HepG2 (cell line): ENCODE measurements around the gene DDX6.
"Not testable (repeated sequence)": the region's sequence is repeated elsewhere in the genome, so short reads cannot be mapped to it uniquely, and the experiment has no call there.

Experiments
- ATAD3A ChIP-seq: sonication (generic); formaldehyde crosslinking; IDR thresholded peaks from 2 replicates; pipeline ENCODE4 v1.4.0; 2020; ENCODE audit warnings: missing genetic modification reagents
- ETV5 ChIP-seq: IDR thresholded peaks from 2 replicates; pipeline ENCODE4 v1.6.1; 2018; ENCODE audit warnings: missing biosample characterization, missing genetic modification reagents, inconsistent platforms, borderline replicate concordance
- EZH2 ChIP-seq: conservative IDR thresholded peaks from 2 replicates; pipeline ENCODE4 v1.6.1; 2012; ENCODE audit warnings: mild to moderate bottlenecking, low read depth, low read length, moderate library complexity
- MAZ ChIP-seq, 2 experiments: sonication (generic) in 1 of 2; formaldehyde crosslinking in 1 of 2; IDR thresholded peaks; 2 replicates each; pipeline versions ENCODE4 v1.5.0 to v1.6.1; 2012 to 2020; ENCODE audit warnings: low read depth in 2 of 2, mild to moderate bottlenecking in 2 of 2, borderline replicate concordance in 1 of 2, improper control_type of control experiment in 1 of 2, low read length in 1 of 2, missing genetic modification reagents in 1 of 2, moderate library complexity in 1 of 2
- NFIC ChIP-seq: IDR thresholded peaks from 2 replicates; pipeline ENCODE4 v1.6.1; 2012; ENCODE audit warnings: mild to moderate bottlenecking, low read length, inconsistent platforms
- POLR2A ChIP-seq, 2 experiments: IDR thresholded peaks; 2 replicates each; pipeline ENCODE4 v1.6.1; 2011; ENCODE audit warnings: low read depth in 2 of 2, low read length in 2 of 2, mild to moderate bottlenecking in 1 of 2, moderate library complexity in 1 of 2; ENCODE audit not compliant: insufficient read depth in 1 of 2
- RXRA ChIP-seq: sonication (generic); formaldehyde crosslinking; IDR thresholded peaks from 2 replicates; pipeline ENCODE4 v1.5.1; 2020; ENCODE audit warnings: missing genetic modification reagents
- SMYD3 ChIP-seq: sonication (generic); formaldehyde crosslinking; IDR thresholded peaks from 2 replicates; pipeline ENCODE4 v1.8.1; 2023; ENCODE audit warnings: mild to moderate bottlenecking, missing genetic modification reagents
- ZBTB33 ChIP-seq: sonication (generic); formaldehyde crosslinking; IDR thresholded peaks from 2 replicates; pipeline ENCODE4 v1.4.0; 2020; ENCODE audit warnings: missing genetic modification reagents
- ZNF317 ChIP-seq: sonication (generic); formaldehyde crosslinking; IDR thresholded peaks from 2 replicates; pipeline ENCODE4 v1.5.0; 2020; ENCODE audit warnings: mild to moderate bottlenecking, missing genetic modification reagents
- ZNF598 ChIP-seq: sonication (generic); formaldehyde crosslinking; IDR thresholded peaks from 2 replicates; pipeline ENCODE4 v1.5.1; 2020; ENCODE audit warnings: mild to moderate bottlenecking, missing genetic modification reagents, borderline replicate concordance
- TF ChIP-seq, protein P1 (sequence below): sonication (generic); formaldehyde crosslinking; IDR thresholded peaks from 2 replicates; pipeline ENCODE4 v1.5.0; 2020; ENCODE audit warnings: mild to moderate bottlenecking, missing genetic modification reagents, moderate library complexity
- TF ChIP-seq, protein P2 (sequence below): sonication (generic); formaldehyde crosslinking; IDR thresholded peaks from 2 replicates; pipeline ENCODE4 v1.5.0; 2020; ENCODE audit warnings: mild to moderate bottlenecking, missing genetic modification reagents, borderline replicate concordance

DNA sequence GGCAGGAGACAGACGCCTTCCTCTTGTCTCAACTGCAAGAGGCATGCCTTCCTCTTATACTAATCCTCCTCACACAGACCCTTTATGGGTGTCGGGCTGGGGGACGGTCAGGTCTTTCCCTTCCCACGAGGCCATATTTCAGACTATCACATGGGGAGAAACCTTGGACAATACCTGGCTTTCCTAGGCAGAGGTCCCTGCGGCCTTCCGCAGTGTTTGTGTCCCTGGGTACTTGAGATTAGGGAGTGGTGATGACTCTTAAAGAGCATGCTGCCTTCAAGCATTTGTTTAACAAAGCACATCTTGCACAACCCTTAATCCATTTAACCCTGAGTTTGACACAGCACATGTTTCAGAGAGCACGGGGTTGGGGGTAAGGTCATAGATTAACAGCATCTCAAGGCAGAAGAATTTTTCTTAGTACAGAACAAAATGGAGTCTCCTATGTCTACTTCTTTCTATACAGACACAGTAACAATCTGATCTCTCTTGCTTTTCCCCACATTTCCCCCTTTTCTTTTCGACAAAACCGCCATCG is 69.4 kb downstream of the DDX6 start:
- TF ChIP-seq ETV5 (CRISPR knock-in tag); NFIC; ZBTB33 (CRISPR knock-in tag); SMYD3 (CRISPR knock-in tag); POLR2A (IDR thresholded peaks at IDR 0.05; ENCODE audit: insufficient read depth in 1 of 2, low read depth in 2 of 2, low read length in 2 of 2); MAZ (IDR thresholded peaks at IDR 0.05; ENCODE audit: borderline replicate concordance, low read depth, low read length); MAZ (CRISPR knock-in tag; IDR thresholded peaks at IDR 0.05; ENCODE audit: low read depth); ZNF598 (CRISPR knock-in tag); ZNF317 (CRISPR knock-in tag); RXRA (CRISPR knock-in tag); EZH2; ATAD3A: not testable (repeated sequence)
- TF ChIP-seq, protein P1, sequence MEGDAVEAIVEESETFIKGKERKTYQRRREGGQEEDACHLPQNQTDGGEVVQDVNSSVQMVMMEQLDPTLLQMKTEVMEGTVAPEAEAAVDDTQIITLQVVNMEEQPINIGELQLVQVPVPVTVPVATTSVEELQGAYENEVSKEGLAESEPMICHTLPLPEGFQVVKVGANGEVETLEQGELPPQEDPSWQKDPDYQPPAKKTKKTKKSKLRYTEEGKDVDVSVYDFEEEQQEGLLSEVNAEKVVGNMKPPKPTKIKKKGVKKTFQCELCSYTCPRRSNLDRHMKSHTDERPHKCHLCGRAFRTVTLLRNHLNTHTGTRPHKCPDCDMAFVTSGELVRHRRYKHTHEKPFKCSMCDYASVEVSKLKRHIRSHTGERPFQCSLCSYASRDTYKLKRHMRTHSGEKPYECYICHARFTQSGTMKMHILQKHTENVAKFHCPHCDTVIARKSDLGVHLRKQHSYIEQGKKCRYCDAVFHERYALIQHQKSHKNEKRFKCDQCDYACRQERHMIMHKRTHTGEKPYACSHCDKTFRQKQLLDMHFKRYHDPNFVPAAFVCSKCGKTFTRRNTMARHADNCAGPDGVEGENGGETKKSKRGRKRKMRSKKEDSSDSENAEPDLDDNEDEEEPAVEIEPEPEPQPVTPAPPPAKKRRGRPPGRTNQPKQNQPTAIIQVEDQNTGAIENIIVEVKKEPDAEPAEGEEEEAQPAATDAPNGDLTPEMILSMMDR (CRISPR knock-in tag): not testable (repeated sequence)
- TF ChIP-seq, protein P2, sequence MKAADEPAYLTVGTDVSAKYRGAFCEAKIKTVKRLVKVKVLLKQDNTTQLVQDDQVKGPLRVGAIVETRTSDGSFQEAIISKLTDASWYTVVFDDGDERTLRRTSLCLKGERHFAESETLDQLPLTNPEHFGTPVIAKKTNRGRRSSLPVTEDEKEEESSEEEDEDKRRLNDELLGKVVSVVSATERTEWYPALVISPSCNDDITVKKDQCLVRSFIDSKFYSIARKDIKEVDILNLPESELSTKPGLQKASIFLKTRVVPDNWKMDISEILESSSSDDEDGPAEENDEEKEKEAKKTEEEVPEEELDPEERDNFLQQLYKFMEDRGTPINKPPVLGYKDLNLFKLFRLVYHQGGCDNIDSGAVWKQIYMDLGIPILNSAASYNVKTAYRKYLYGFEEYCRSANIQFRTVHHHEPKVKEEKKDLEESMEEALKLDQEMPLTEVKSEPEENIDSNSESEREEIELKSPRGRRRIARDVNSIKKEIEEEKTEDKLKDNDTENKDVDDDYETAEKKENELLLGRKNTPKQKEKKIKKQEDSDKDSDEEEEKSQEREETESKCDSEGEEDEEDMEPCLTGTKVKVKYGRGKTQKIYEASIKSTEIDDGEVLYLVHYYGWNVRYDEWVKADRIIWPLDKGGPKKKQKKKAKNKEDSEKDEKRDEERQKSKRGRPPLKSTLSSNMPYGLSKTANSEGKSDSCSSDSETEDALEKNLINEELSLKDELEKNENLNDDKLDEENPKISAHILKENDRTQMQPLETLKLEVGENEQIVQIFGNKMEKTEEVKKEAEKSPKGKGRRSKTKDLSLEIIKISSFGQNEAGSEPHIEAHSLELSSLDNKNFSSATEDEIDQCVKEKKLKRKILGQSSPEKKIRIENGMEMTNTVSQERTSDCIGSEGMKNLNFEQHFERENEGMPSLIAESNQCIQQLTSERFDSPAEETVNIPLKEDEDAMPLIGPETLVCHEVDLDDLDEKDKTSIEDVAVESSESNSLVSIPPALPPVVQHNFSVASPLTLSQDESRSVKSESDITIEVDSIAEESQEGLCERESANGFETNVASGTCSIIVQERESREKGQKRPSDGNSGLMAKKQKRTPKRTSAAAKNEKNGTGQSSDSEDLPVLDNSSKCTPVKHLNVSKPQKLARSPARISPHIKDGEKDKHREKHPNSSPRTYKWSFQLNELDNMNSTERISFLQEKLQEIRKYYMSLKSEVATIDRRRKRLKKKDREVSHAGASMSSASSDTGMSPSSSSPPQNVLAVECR (CRISPR knock-in tag): not testable (repeated sequence)
